HepG2 (cell line): Measurements from ENCODE around the gene C2orf76. TPM values are rescaled to one million over a fixed set of nuclear protein-coding genes. Genes with fewer than 3 reads are reported as not detected.

Experiments used
- KDM6A ChIP-seq: IDR thresholded peaks from 2 replicates; pipeline ENCODE4 v1.6.1; 2016; ENCODE audit warnings: low read depth
- SMAD1 ChIP-seq: sonication (generic); formaldehyde crosslinking; IDR thresholded peaks from 2 replicates; pipeline ENCODE4 v1.4.0; 2020; ENCODE audit warnings: missing genetic modification reagents, low read depth, mild to moderate bottlenecking, borderline replicate concordance
- ZNF7 ChIP-seq: IDR thresholded peaks from 2 replicates; pipeline ENCODE4 v1.6.1; 2016; ENCODE audit warnings: missing biosample characterization, missing genetic modification reagents
- polyA plus RNA-seq, 8 experiments: library from polyadenylated mRNA; depleted of rRNA in 3 of 8; stranded (reverse) in 7 of 8; unstranded in 1 of 8; fragments of >200 nt; fragmentation: Illumina TruSeq in 4 of 8; extraction: Trizol in 4 of 8; gene quantifications; 2 replicates each; pipeline versions ENCODE4 v1.2.1 to v1.2.3, GENCODE V29; 2011 to 2016; ENCODE audit warnings: low read depth in 4 of 8, missing spikeins in 1 of 8, mixed read lengths in 1 of 8; ENCODE audit not compliant: insufficient read depth in 1 of 8
- total RNA-seq, 5 experiments: library from RNA; depleted of rRNA; stranded (reverse); fragments of >200 nt; fragmentation: Illumina TruSeq; extraction: Trizol; gene quantifications; 2 replicates each; pipeline ENCODE4 v1.2.3, GENCODE V29; 2016; ENCODE audit warnings: low read depth in 1 of 5
- TF ChIP-seq, protein P1 (sequence below): sonication (generic); formaldehyde crosslinking; IDR thresholded peaks from 2 replicates; pipeline ENCODE4 v1.5.0; 2020; ENCODE audit warnings: missing genetic modification reagents, mild to moderate bottlenecking, borderline replicate concordance
- TF ChIP-seq, protein P2 (sequence below): IDR thresholded peaks from 2 replicates; pipeline ENCODE4 v1.6.1; 2016; ENCODE audit warnings: mild to moderate bottlenecking, missing biosample characterization, missing genetic modification reagents
- TF ChIP-seq, protein P3 (sequence below): IDR thresholded peaks from 2 replicates; pipeline ENCODE4 v1.6.1; 2016; ENCODE audit warnings: low read depth, control low read depth
- TF ChIP-seq, protein P4 (sequence below): sonication (generic); formaldehyde crosslinking; IDR thresholded peaks from 2 replicates; pipeline ENCODE4 v1.4.0; 2020; ENCODE audit warnings: mild to moderate bottlenecking, missing genetic modification reagents

Gene C2orf76
- total and polyA plus RNA-seq, 2 of the 13 experiments (the other 11 are each of a cell fraction or from before 2014, with no cell fraction given) = 7.7 to 8.5 TPM

DNA sequence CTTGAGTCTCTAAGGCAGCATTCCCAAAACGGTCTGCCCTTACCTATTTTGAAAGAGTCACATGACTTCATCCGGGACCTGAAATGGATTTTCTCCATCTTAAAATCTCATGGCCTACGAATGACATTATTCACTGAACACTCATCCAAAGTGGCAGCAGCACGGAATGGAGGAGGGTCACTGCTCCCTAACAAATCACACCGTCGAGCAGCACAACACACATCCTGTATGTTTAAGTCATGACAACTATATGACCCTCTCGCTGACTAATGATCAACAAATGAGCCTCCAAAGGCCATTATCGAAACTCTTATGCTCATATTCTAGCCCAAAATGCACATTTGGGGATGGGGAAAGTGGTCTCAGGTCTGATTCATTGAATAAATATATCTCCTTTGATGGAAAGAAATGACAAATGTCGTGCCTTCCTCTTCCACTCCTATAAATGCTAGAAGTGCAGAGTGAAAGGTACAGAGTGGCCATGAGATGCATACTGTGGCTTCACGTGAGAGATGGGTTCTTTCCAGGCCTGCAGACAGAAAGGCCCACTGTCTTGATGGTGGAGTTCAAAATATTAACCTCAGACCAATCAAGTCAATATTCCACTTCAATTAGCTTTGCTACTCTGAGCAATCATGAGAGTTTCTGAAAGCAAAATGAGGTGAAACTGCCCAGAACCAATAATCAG, 70.8 kb downstream of the C2orf76 start (continued):
- TF ChIP-seq, protein P1, sequence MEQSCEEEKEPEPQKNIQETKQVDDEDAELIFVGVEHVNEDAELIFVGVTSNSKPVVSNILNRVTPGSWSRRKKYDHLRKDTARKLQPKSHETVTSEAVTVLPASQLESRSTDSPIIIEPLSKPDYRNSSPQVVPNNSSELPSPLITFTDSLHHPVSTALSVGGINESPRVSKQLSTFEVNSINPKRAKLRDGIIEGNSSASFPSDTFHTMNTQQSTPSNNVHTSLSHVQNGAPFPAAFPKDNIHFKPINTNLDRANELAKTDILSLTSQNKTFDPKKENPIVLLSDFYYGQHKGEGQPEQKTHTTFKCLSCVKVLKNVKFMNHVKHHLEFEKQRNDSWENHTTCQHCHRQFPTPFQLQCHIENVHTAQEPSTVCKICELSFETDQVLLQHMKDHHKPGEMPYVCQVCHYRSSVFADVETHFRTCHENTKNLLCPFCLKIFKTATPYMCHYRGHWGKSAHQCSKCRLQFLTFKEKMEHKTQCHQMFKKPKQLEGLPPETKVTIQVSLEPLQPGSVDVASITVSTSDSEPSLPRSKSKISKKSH (CRISPR knock-in tag) = no peak
- no peak for TF ChIP-seq SMAD1 (CRISPR knock-in tag)
- TF ChIP-seq, protein P2, sequence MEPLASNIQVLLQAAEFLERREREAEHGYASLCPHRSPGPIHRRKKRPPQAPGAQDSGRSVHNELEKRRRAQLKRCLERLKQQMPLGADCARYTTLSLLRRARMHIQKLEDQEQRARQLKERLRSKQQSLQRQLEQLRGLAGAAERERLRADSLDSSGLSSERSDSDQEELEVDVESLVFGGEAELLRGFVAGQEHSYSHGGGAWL (CRISPR knock-in tag) = no peak
- TF ChIP-seq KDM6A = no peak
- TF ChIP-seq ZNF7 (CRISPR knock-in tag) = no peak
- TF ChIP-seq, protein P3, sequence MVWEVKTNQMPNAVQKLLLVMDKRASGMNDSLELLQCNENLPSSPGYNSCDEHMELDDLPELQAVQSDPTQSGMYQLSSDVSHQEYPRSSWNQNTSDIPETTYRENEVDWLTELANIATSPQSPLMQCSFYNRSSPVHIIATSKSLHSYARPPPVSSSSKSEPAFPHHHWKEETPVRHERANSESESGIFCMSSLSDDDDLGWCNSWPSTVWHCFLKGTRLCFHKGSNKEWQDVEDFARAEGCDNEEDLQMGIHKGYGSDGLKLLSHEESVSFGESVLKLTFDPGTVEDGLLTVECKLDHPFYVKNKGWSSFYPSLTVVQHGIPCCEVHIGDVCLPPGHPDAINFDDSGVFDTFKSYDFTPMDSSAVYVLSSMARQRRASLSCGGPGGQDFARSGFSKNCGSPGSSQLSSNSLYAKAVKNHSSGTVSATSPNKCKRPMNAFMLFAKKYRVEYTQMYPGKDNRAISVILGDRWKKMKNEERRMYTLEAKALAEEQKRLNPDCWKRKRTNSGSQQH = no peak
- TF ChIP-seq, protein P4, sequence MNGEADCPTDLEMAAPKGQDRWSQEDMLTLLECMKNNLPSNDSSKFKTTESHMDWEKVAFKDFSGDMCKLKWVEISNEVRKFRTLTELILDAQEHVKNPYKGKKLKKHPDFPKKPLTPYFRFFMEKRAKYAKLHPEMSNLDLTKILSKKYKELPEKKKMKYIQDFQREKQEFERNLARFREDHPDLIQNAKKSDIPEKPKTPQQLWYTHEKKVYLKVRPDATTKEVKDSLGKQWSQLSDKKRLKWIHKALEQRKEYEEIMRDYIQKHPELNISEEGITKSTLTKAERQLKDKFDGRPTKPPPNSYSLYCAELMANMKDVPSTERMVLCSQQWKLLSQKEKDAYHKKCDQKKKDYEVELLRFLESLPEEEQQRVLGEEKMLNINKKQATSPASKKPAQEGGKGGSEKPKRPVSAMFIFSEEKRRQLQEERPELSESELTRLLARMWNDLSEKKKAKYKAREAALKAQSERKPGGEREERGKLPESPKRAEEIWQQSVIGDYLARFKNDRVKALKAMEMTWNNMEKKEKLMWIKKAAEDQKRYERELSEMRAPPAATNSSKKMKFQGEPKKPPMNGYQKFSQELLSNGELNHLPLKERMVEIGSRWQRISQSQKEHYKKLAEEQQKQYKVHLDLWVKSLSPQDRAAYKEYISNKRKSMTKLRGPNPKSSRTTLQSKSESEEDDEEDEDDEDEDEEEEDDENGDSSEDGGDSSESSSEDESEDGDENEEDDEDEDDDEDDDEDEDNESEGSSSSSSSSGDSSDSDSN (CRISPR knock-in tag) = no peak
- TF ChIP-seq, all 625 proteins: peak for 0
